ENCODE results near the gene HINT3.
"Not testable (repeated sequence)": the region's sequence is repeated elsewhere in the genome, so short reads cannot be mapped to it uniquely, and the experiment has no call there.

The HINT3 gene

DNA sequence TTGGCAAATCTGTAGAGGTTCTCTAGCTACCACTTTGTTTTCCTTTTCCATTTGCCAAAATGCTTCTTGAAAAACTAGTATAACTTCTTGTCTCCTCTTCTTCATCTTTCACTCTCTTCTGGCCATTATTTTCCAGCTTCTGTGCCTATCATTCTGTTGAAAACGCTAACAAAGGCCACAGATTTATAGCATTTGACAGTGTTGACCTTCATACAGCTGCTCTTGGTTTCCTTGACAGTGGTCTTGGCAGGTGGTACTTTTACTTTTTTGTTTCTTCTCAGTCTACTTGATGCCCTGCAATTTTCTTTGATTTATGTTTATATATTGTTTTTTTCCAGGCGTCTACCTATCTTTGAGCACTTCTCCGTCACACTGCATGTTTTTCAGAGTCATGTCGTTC, 53.5 kb downstream of the HINT3 start:
- DNase-seq: no peak

DNA sequence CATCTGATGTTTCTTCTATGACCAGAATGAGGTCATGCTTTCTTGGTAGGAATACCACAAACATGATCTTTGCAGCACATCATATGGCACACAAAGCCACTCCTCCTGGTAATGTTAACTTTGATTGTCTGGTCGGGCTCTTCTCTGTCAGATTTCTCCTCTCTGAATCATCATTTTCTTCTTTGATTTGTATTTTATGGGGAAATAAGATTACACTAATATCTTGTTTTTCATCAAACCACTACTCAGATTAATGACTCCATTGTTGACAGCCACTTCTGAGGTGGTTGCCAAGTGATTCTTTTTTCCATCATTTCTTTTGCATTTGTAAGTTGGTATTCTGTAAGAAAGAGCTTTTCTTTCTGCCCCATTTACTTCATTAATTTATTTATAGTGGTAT, 59.3 kb downstream of the HINT3 start:
- no peak for DNase-seq

DNA sequence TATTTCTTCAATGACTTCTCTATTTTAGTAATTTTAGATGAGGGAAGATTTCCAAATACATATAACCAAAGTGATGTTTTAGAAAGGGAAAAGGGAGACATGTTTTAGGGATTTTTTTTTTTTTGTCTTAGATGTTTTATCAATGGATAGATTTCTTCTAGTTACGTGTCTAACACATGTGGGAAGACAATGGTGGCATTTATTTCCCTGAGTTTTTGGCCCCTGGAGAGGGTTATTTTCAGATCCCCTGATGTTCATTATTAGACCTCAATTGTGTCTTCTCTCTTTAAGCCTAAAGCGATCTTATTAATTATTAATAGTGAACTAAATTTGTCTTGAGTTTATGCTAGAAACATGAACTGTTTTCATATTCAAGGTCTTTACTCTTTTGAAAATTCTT, 60.0 kb downstream of the HINT3 start:
- DNase-seq: no peak

DNA sequence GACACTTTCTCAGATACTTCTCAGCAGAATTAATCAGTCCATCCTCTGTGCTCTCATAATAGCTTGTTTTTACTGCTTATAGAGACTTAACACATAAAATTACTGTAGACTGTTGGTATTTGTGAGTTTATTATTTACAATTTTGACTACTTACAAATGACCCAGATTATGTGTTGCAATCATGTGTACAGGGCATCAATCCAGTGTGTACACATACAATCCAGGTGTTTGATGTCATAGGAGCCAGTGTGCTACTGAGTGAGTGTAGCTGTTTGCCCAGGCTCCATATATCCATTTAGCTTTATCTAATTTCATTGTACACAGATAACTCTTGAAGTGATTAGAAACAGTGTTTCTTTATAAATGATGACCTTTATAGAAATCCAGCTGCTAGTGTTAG, 61.1 kb downstream of the HINT3 start:
- no peak for DNase-seq

GRCh38 chr6:126020305-126021050, 63.9 kb downstream of the HINT3 start:
- DNase-seq: no peak

- DNase-seq: not testable (repeated sequence)
Measured at GRCh38 chr6:126023474-126023873, 66.9 kb downstream of the HINT3 start.

GRCh38 chr6:126026001-126026400, 69.4 kb downstream of the HINT3 start:
- no peak for DNase-seq

DNA sequence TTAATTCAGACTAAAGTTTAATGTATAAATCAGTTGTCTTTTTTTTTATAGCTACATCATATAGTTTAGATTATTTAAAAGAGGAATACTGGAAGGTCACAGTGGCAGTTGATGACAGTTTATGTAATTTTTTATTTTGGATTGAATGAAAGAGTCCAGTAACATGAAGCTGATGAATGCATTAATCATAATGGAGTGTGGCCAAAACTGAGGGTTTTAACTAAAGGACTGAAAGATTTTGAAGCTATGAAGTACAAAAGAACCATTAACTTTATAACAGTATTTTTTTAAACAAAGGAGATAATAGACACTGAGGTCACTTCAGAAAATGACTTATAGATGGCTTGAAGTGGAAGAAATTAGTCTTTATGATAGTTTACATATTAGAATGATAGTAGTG, 71.0 kb downstream of the HINT3 start:
- no peak for DNase-seq
